Thyroid gland (tissue), 4 donors: ENCODE measurements around the gene FAM118B. TPM values are rescaled to one million over a fixed set of nuclear protein-coding genes. Genes with fewer than 3 reads are reported as not detected.

Source experiments
- DNase-seq, 2 donors: peaks; one replicate each; pipeline ENCODE4 v3.0.0-alpha.2; 2019
- H3K27ac ChIP-seq, 3 donors: fragments of 200-600 bp; sonication (generic); 1 replicate in 2 of 3; 2 replicates in 1 of 3; pipeline ENCODE4 v1.5.1; 2016 to 2019; ENCODE audit warnings: mild to moderate bottlenecking in 1 of 3, moderate library complexity in 1 of 3
- H3K27me3 ChIP-seq: fragments of 200-600 bp; sonication (generic); one replicate; pipeline ENCODE4 v1.5.1; 2019
- H3K36me3 ChIP-seq, 2 donors: fragments of 200-600 bp; sonication (generic); one replicate each; pipeline ENCODE4 v1.5.1; 2016 to 2019
- H3K4me1 ChIP-seq, 2 donors: fragments of 200-600 bp; sonication (generic); one replicate each; pipeline ENCODE4 v1.5.1; 2017 to 2019
- H3K4me3 ChIP-seq, 3 donors: fragments of 200-600 bp; sonication (generic); replicated peaks in 1 of 3; 1 replicate in 2 of 3; 2 replicates in 1 of 3; pipeline ENCODE4 v1.5.1; 2016; ENCODE audit warnings: mild to moderate bottlenecking in 1 of 3
- H3K9me3 ChIP-seq: fragments of 200-600 bp; sonication (generic); one replicate; pipeline ENCODE4 v1.5.1; 2017
- CTCF ChIP-seq, 6 experiments: fragments of 200-600 bp in 3 of 6; fragments of 450-650 bp in 3 of 6; sonication (generic) in 3 of 6; IDR thresholded peaks; one replicate each; pipeline ENCODE4 v1.5.1; 2016 to 2019; ENCODE audit warnings: antibody characterized with exemption in 6 of 6, mild to moderate bottlenecking in 2 of 6, inconsistent platforms in 1 of 6, moderate library complexity in 1 of 6
- POLR2A ChIP-seq, 2 donors: fragments of 450-650 bp; IDR thresholded peaks; one replicate each; pipeline ENCODE4 v1.6.1; 2017; ENCODE audit warnings: antibody characterized with exemption in 2 of 2, mild to moderate bottlenecking in 2 of 2, moderate library complexity in 1 of 2
- WGBS, 2 donors: methylation state at CpG; one replicate each; pipeline ENCODE4 v1.1.5; 2017; 5-methylcytosine and 5-hydroxymethylcytosine counted together
- intact Hi-C: fragments of 100-400 bp; cut with DNase I; formaldehyde crosslinking; loops from one replicate; pipeline ENCODE4 v1.15.1; 2023
- total RNA-seq, 4 donors: library from RNA; depleted of rRNA; stranded (reverse); fragments of >200 nt; gene quantifications; one replicate each; pipeline ENCODE4 v1.2.3, GENCODE V29; 2016

FAM118B gene
- total RNA-seq, 4 donors from 2014 or later = 21.7 to 25.0 (median 23.3) TPM

GRCh38 chr11:126279191-126279590, 67.6 kb downstream of the FAM118B start:
- Histone ChIP-seq H3K36me3 (no peaks in the 10 kb centered on the region), H3K27me3 (no peaks in the 10 kb centered on the region), H3K27ac (no peak overlapping the region), H3K4me3 (no peak overlapping the region), H3K4me1 (peaks cover 5 to 10% of the 10 kb centered on the region in 2 donors), H3K9me3 (no peaks in the 10 kb centered on the region)
- TF ChIP-seq CTCF (IDR thresholded peaks at IDR 0.05) (no peak), POLR2A (IDR thresholded peaks at IDR 0.05) (no peak)
- intact Hi-C loops = no loop called here
- WGBS, 2 donors = 81 to 87% methylated on average over 8 of the region's 8 CpGs
- DNase-seq = no peak

GRCh38 chr11:126280595-126280994, 69.0 kb downstream of the FAM118B start:
- Histone ChIP-seq H3K4me3 (no peak overlapping the region), H3K36me3 (no peaks in the 10 kb centered on the region), H3K27me3 (no peaks in the 10 kb centered on the region), H3K9me3 (no peaks in the 10 kb centered on the region), H3K27ac (no peak overlapping the region), H3K4me1 (peaks cover 5 to 10% of the 10 kb centered on the region in 2 donors)
- intact Hi-C loops = no loop called here
- TF ChIP-seq CTCF (IDR thresholded peaks at IDR 0.05) (no peak), POLR2A (IDR thresholded peaks at IDR 0.05) (no peak)
- 72 to 79% methylated on average over 5 of the region's 5 CpGs for WGBS, 2 donors
- no peak for DNase-seq

- H3K9me3 ChIP-seq = no peaks in the 10 kb centered on the region
- peak; percentile 31 to 47 for DNase-seq
- H3K36me3 ChIP-seq = no peaks in the 10 kb centered on the region
- no peak overlapping the region for H3K4me3 ChIP-seq
- WGBS, 2 donors = 54 to 66% methylated on average over 6 of the region's 6 CpGs
- TF ChIP-seq CTCF (IDR thresholded peaks at IDR 0.05) = no peak
- no peak for TF ChIP-seq POLR2A (IDR thresholded peaks at IDR 0.05)
- no peak overlapping the region for H3K27ac ChIP-seq
- peaks cover 5 to 10% of the 10 kb centered on the region in 2 donors for H3K4me1 ChIP-seq
- intact Hi-C loops = no loop called here
- no peaks in the 10 kb centered on the region for H3K27me3 ChIP-seq
Measured at GRCh38 chr11:126281245-126281644, 69.7 kb downstream of the FAM118B start.

GRCh38 chr11:126281666-126282175, 70.1 kb downstream of the FAM118B start:
- Histone ChIP-seq H3K4me3 (peak overlapping the region in 1 of 3 donors; percentile 72), H3K27me3 (no peaks in the 10 kb centered on the region), H3K27ac (peak overlapping the region in 1 of 3 donors; percentile 77), H3K4me1 (peaks cover 5 to 10% of the 10 kb centered on the region in 2 donors), H3K9me3 (no peaks in the 10 kb centered on the region), H3K36me3 (no peaks in the 10 kb centered on the region)
- intact Hi-C loops = no loop called here
- 86 to 92% methylated on average over 10 of the region's 10 CpGs for WGBS, 2 donors
- DNase-seq = no peak
- TF ChIP-seq POLR2A (IDR thresholded peaks at IDR 0.05) (no peak), CTCF (IDR thresholded peaks at IDR 0.05) (no peak)

- 2 to 9% methylated on average over 15 of the region's 15 CpGs for WGBS, 2 donors
- peak overlapping the region; percentile 37 to 79 (median 72) for H3K4me3 ChIP-seq
- H3K9me3 ChIP-seq = no peaks in the 10 kb centered on the region
- H3K27ac ChIP-seq = peak overlapping the region; percentile 72 to 90 (median 77)
- DNase-seq = peak; percentile 40 to 44
- peaks cover 5 to 10% of the 10 kb centered on the region in 2 donors for H3K4me1 ChIP-seq
- TF ChIP-seq POLR2A (IDR thresholded peaks at IDR 0.05) (no peak), CTCF (IDR thresholded peaks at IDR 0.05) (no peak)
- no peaks in the 10 kb centered on the region for H3K27me3 ChIP-seq
- H3K36me3 ChIP-seq = no peaks in the 10 kb centered on the region
- intact Hi-C loops = no loop called here
Measured at GRCh38 chr11:126282361-126282735, 70.8 kb downstream of the FAM118B start.
